RKO (cell line): ENCODE results near the gene MGAT5B.

Experiments used
- DNase-seq: peaks from one replicate; pipeline ENCODE4 v3.0.0-alpha.2; 2016; ENCODE audit warnings: low spot score

The MGAT5B gene

GRCh38 chr17:76905836-76906235, 37.6 kb downstream of the MGAT5B start:
- DNase-seq, result no peak

DNA sequence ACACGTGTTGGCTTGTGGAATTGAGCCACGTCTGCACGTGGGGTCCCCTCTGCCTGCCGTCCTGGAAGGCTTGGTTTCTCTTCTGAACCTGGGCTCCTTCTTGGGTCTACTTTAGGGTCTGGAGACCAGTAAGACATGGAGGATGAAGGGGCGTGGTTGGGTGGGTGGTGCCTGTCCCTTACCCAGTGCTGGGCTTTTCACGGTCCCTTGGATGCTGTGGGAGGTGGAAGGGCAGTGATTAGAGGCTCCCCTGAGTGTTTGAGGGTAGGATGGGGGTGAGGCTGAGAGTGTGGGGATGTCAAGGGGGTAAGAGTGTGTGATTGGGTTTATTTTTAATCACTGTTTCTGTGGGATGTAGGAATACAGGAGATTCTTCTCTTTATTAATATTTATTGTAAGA, 38.3 kb downstream of the MGAT5B start:
- no peak for DNase-seq

- no peak for DNase-seq
Measured at GRCh38 chr17:76907352-76907751, 39.1 kb downstream of the MGAT5B start.

DNA sequence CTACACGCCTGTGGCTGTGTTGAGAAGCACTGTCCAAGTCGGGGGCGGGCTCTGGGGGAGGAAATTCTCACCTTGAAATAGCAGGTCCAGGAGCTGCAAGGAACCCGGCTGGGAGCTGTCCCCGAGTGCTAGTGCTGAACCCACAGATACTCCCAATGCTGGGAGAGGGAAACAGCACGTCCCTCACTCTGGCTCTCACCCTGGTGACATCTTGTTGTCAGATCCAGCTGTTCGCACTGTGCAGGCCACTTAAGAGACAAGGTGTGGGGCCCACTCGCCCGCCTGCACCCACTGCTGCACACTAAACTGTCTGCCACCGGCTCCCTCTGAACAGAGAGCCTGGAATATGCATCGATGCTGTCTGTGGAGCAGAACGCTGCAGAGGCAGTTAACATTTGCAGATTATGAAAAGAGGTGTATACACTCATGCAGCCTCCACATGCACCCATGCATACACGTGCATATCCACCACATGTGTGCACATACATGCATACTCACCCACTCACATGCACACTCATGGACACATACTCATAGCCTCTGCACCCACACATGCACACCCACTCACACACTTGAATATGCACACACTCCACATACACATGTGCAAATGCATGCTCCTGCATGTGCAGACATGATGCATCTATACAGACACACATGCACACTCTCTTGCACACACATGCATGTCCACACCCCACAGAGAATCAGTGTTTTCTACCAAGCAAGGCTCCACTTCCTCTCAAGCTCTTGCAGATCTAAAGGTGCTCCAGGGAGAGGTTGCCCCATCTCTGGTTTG, 42.0 kb downstream of the MGAT5B start:
- peak; percentile 35 for DNase-seq

DNA sequence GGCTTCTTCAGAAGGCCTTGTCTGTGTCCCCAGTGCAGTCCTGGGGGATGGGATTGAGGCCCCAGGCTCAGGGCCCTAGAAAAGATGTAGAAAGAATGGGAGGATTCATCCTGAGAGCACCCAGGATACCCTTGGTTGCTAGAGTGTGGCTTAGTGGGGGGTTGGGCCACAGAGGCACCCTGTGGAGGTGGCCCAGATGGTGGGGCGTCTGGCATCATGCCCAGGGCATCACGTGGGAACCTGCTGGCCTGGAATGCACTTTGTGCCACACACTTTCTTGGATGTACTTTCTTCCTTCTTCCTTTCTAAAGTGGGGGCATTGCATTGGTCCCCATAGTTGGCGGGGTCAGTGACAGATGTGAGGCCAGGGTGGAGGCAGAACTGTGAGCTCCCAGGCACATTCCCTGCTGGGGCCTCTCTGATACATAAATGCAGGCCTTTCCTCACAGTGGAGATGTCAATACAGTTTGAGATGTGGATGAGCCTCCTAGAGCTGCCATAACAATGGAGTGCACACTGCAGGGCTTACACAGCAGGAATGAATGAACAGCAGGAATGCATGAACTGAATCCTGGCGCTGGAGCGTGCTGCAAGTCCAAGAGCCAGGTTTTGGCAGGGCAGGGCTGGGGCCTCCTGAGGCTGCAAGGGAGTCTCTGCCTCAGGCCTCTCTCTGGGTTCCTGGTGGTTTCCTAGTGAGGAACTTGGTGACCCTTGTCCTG, 43.3 kb downstream of the MGAT5B start:
- no peak for DNase-seq

DNA sequence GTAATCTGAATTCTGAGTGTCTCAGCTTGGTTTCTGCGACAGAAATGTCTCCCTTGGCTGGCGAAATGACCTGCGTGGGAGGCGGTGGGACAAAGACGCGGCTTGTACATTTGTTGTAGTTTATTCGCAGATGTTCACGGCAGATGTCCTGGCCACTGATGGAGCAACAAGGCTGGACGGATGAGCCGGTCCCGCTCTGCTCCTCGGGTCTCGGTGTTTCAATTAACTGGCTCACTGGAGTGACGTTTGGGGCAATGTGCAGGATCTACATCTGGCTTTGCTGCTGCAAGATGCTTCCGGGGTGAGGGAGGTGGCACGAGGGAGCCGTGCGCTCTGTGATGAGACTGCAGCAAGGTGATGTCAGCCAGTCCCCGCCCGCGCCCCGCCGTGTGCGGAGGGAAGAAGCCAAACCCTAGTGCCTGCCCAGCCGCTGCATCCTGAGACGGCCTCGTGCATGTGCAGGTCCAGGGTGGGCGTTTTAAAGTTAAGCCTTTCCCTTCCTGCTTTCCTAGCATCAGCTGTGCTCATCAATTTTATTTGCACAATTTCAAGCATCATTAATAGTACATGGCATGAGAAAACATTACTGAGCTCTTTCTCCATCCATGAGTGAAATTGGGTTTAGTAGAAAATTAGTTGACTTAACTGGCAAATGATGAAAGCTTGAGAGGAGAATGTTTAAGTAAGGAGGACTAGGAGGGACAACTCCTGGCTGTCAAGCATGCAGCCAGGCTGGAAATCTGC, 44.4 kb downstream of the MGAT5B start:
- no peak for DNase-seq

DNA sequence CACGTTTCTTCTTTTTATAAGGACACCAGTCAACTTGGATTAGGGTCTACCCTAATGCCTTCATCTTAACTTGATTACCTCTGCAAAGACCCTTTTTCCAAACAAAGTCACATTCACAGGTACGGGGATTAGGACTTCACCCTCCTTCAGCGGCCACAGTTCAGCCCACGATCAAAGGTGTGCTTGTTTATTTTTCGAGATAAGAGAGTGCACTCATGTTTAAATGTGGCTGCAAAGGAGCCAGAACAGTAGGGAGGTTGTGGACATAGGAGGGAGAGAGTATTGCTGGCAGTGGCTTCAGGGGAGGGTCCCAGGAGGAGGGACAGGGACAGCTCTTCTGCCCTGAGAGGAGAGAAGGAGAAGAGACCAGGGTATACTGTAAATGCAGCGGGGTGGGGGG, 46.7 kb downstream of the MGAT5B start:
- DNase-seq, result no peak

DNA sequence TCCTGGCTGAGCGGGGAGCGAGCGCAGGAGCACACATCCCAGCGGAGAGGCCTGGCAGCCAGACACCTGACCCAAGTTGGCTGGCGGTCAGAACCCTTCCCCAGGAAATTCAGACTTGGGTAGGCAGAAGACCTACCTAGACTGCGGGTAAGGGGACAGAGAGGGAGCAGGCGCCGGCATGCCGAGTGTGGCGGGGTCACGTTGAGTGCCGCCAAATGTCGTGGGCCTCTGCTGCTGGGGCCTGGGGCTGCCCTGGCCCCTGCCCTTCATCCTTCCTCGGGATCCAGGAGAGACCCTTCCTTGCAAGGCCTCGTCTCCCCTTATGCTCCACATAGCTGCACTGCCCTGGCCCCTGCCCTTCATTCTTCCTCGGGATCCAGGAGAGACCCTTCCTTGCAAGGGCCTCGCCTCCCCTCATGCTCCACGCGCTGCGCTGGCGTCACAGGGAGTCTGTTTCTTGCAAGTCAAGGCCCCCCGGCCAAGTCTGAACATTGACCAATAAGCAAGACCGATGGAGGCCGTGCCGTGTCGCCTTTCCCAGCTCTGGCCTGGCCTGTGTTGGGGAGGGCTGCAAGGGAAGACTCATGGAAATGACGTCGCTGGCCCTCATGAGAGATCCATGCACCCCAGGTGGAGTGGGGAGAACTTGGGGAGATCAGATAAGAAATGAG, 47.8 kb downstream of the MGAT5B start:
- no peak for DNase-seq

GRCh38 chr17:76917829-76918228, 49.6 kb downstream of the MGAT5B start:
- DNase-seq, result no peak

DNA sequence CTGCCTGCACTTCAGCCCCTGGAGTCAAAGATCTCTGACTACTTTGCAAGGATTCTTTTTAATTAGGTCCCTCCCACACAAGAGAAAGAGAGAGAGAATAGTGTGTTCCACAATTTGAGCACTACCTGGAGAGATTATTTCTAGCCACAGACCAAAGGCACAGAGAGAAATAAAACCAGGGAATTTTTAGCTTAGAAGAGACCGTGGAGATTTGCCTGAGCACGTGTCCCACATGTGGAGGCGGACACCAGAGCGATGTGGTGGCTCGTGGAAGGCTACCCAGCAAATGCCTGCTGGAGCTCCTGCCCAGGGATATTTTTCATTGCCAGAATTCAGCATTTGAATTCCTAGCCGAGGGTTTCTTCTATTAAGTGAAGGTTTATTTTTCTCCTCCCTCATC, 50.6 kb downstream of the MGAT5B start:
- DNase-seq, result no peak

GRCh38 chr17:76920364-76921139, 52.3 kb downstream of the MGAT5B start:
- no peak for DNase-seq

- DNase-seq, result no peak
Measured at GRCh38 chr17:76921340-76922036, 53.3 kb downstream of the MGAT5B start.

- no peak for DNase-seq
Measured at GRCh38 chr17:76922084-76922483, 53.9 kb downstream of the MGAT5B start.

GRCh38 chr17:76922967-76923366, 54.8 kb downstream of the MGAT5B start:
- no peak for DNase-seq

- DNase-seq, result no peak
Measured at GRCh38 chr17:76923491-76923890, 55.3 kb downstream of the MGAT5B start.

- no peak for DNase-seq
Measured at GRCh38 chr17:76924345-76925342, 56.4 kb downstream of the MGAT5B start.

DNA sequence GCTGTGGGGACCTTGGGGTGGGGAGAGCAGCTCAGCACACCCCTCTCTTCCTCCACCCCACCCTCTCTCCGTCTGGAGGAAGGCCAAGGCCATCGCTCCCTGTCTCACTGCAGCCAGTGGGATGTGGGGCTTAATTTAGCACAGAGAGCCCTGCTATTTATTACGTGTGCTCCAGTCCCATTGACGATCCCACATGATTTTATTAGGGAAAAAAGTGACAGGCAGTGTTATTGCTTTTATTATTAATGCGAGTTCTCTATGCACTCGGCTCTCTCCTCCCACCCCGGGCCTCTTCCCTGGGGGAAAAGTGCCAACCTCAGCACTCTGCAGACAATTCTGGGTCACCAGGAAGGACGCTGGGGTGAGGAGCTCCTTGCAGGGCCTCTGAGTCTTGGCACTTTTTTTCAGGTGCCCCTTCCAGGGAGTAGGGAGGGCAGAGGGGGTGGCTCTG, 57.3 kb downstream of the MGAT5B start:
- no peak for DNase-seq

- no peak for DNase-seq
Measured at GRCh38 chr17:76926237-76926866, 58.1 kb downstream of the MGAT5B start.

- DNase-seq, result no peak
Measured at GRCh38 chr17:76927577-76927976, 59.4 kb downstream of the MGAT5B start.
